Fibroblast of upper back skin (primary cell): ENCODE results near the gene MARCHF10.
A peak's percentile ranks its signal among the peaks of the same experiment; 100 is the strongest.
"Not testable (repeated sequence)": the region's sequence is repeated elsewhere in the genome, so short reads cannot be mapped to it uniquely, and the experiment has no call there.

Source experiments
- DNase-seq: peaks from one replicate; pipeline ENCODE4 v3.0.0-alpha.2; 2013

The MARCHF10 gene

GRCh38 chr17:62693616-62694409 is 114.3 kb downstream of the MARCHF10 start:
- peak; percentile 48 for DNase-seq

GRCh38 chr17:62692721-62693431 is 115.2 kb downstream of the MARCHF10 start:
- DNase-seq = no peak

GRCh38 chr17:62692159-62692651 is 115.9 kb downstream of the MARCHF10 start:
- no peak for DNase-seq

- not testable (repeated sequence) for DNase-seq
These were observed 116.6 kb downstream of the MARCHF10 start for GRCh38 chr17:62691589-62691915.

- no peak for DNase-seq
These were observed 117.8 kb downstream of the MARCHF10 start for GRCh38 chr17:62690168-62690897.

GRCh38 chr17:62689441-62690167 is 118.5 kb downstream of the MARCHF10 start:
- DNase-seq = no peak

- DNase-seq = no peak
These were observed 119.5 kb downstream of the MARCHF10 start for GRCh38 chr17:62688398-62689160.

- no peak for DNase-seq
These were observed 120.1 kb downstream of the MARCHF10 start for GRCh38 chr17:62687997-62688396.

- no peak for DNase-seq
These were observed 123.9 kb downstream of the MARCHF10 start for GRCh38 chr17:62684179-62684578.

GRCh38 chr17:62681939-62682381 is 126.2 kb downstream of the MARCHF10 start:
- DNase-seq = no peak

- DNase-seq = no peak
These were observed 126.8 kb downstream of the MARCHF10 start for GRCh38 chr17:62681061-62681938.

GRCh38 chr17:62680541-62681052 is 127.5 kb downstream of the MARCHF10 start:
- DNase-seq = no peak

GRCh38 chr17:62679866-62680377 is 128.2 kb downstream of the MARCHF10 start:
- DNase-seq = no peak

- no peak for DNase-seq
These were observed 129.7 kb downstream of the MARCHF10 start for GRCh38 chr17:62678214-62678919.

GRCh38 chr17:62676952-62677596 is 131.0 kb downstream of the MARCHF10 start:
- DNase-seq = no peak

GRCh38 chr17:62676231-62676943 is 131.7 kb downstream of the MARCHF10 start:
- no peak for DNase-seq

- DNase-seq = no peak
These were observed 132.4 kb downstream of the MARCHF10 start for GRCh38 chr17:62675701-62676100.

GRCh38 chr17:62675260-62675659 is 132.9 kb downstream of the MARCHF10 start:
- peak; percentile 39 for DNase-seq

- no peak for DNase-seq
These were observed 133.3 kb downstream of the MARCHF10 start for GRCh38 chr17:62674841-62675240.
